Stimulated activated CD4-positive, alpha-beta T cell treated with anti-CD3 and anti-CD28 coated beads, TNF-alpha, amount 100 ng/mL, for 24 hours (primary cell): ENCODE data around the gene JMJD4.

Experiments used
- DNase-seq, 3 experiments: peaks; one replicate each; pipeline ENCODE4 v3.0.0-alpha.2; 2020; ENCODE audit warnings: low read depth in 3 of 3

The JMJD4 gene

GRCh38 chr1:227769047-227769935 lies 34.2 kb upstream of the JMJD4 start:
- DNase-seq, result no peak

- no peak for DNase-seq
Measured at GRCh38 chr1:227768640-227769039, 33.5 kb upstream of the JMJD4 start.

GRCh38 chr1:227768125-227768439 lies 33.0 kb upstream of the JMJD4 start:
- DNase-seq, result no peak

- DNase-seq, result no peak
Measured at GRCh38 chr1:227767401-227768124, 32.5 kb upstream of the JMJD4 start.

- DNase-seq, result no peak
Measured at GRCh38 chr1:227766653-227767277, 31.7 kb upstream of the JMJD4 start.

GRCh38 chr1:227766015-227766634 lies 31.0 kb upstream of the JMJD4 start:
- DNase-seq, result peak; percentile 28 to 69 (median 38)

GRCh38 chr1:227765261-227766014 lies 30.3 kb upstream of the JMJD4 start:
- DNase-seq, result no peak

GRCh38 chr1:227764019-227764391 lies 28.9 kb upstream of the JMJD4 start:
- no peak for DNase-seq

GRCh38 chr1:227763246-227764018 lies 28.3 kb upstream of the JMJD4 start:
- DNase-seq, result no peak

GRCh38 chr1:227762231-227762911 lies 27.3 kb upstream of the JMJD4 start:
- DNase-seq, result peak; percentile 68 to 83 (median 69)

GRCh38 chr1:227761621-227762230 lies 26.6 kb upstream of the JMJD4 start:
- no peak for DNase-seq

- DNase-seq, result no peak
Measured at GRCh38 chr1:227760377-227760776, 25.3 kb upstream of the JMJD4 start.

- DNase-seq, result no peak
Measured at GRCh38 chr1:227759341-227760300, 24.5 kb upstream of the JMJD4 start.

- no peak for DNase-seq
Measured at GRCh38 chr1:227758366-227758765, 23.3 kb upstream of the JMJD4 start.

- no peak for DNase-seq
Measured at GRCh38 chr1:227757781-227758180, 22.7 kb upstream of the JMJD4 start.

GRCh38 chr1:227756172-227756959 lies 21.3 kb upstream of the JMJD4 start:
- no peak for DNase-seq

GRCh38 chr1:227754958-227755357 lies 19.9 kb upstream of the JMJD4 start:
- DNase-seq, result no peak
